DOHH2 (cell line): Measurements from ENCODE around the gene MRPS34.

Experiments
- H3F3A ChIP-seq: fragments of 200-600 bp; sonication (generic), shearing (Covaris generic); 2 replicates; pipeline ENCODE4 v1.6.0; 2016; ENCODE audit warnings: antibody characterized with exemption, mild to moderate bottlenecking; ENCODE audit not compliant: control insufficient read depth, insufficient read depth
- H3K27ac ChIP-seq: fragments of 200-600 bp; sonication (generic); 2 replicates; pipeline ENCODE4 v1.5.1; 2014; ENCODE audit warnings: low read depth, mild to moderate bottlenecking, low read length, moderate library complexity
- H3K27me3 ChIP-seq: fragments of 200-600 bp; sonication (generic); 2 replicates; pipeline ENCODE4 v1.6.1; 2014; ENCODE audit warnings: mild to moderate bottlenecking, low read length, mixed read lengths; ENCODE audit not compliant: control insufficient read depth
- H3K36me3 ChIP-seq: fragments of 200-600 bp; sonication (generic); 2 replicates; pipeline ENCODE4 v1.6.1; 2014; ENCODE audit warnings: mild to moderate bottlenecking, low read length, moderate library complexity, mixed read lengths; ENCODE audit not compliant: control insufficient read depth
- H3K4me1 ChIP-seq: fragments of 200-600 bp; sonication (generic); 2 replicates; pipeline ENCODE4 v1.6.1; 2014; ENCODE audit warnings: mild to moderate bottlenecking, low read length, mixed read lengths; ENCODE audit not compliant: control insufficient read depth
- H3K4me2 ChIP-seq: fragments of 200-600 bp; sonication (generic); 2 replicates; pipeline ENCODE4 v1.6.0; 2014; ENCODE audit warnings: mild to moderate bottlenecking, low read length, moderate library complexity
- H3K4me3 ChIP-seq: fragments of 200-600 bp; sonication (generic); 2 replicates; pipeline ENCODE4 v1.5.1; 2014; ENCODE audit warnings: mild to moderate bottlenecking, low read length, mixed read lengths
- H3K79me2 ChIP-seq: fragments of 200-600 bp; sonication (generic); 2 replicates; pipeline ENCODE4 v1.6.1; 2014; ENCODE audit warnings: mild to moderate bottlenecking, low read length, mixed read lengths; ENCODE audit not compliant: control insufficient read depth
- H3K9me2 ChIP-seq: fragments of 200-600 bp; sonication (generic); replicated peaks from 2 replicates; pipeline ENCODE4 v1.6.1; 2014; ENCODE audit warnings: mild to moderate bottlenecking, low read length, mixed read lengths; ENCODE audit not compliant: control insufficient read depth
- H3K9me3 ChIP-seq: fragments of 200-600 bp; sonication (generic); 2 replicates; pipeline ENCODE4 v1.6.1; 2014; ENCODE audit warnings: antibody characterized with exemption, low read length, mixed read lengths; ENCODE audit not compliant: control insufficient read depth, insufficient read depth
- H4K20me1 ChIP-seq: fragments of 200-600 bp; sonication (generic); 2 replicates; pipeline ENCODE4 v1.6.0; 2014; ENCODE audit warnings: low read depth, mild to moderate bottlenecking, antibody characterized with exemption, low read length, moderate library complexity; ENCODE audit not compliant: control insufficient read depth, insufficient read depth
- CTCF ChIP-seq: fragments of 200-600 bp; sonication (generic); IDR thresholded peaks from one replicate; pipeline ENCODE4 v1.5.1; 2014; ENCODE audit warnings: antibody characterized with exemption, mild to moderate bottlenecking, low read depth, low read length; ENCODE audit not compliant: poor library complexity, severe bottlenecking
- EZH2phosphoT487 ChIP-seq: fragments of 200-600 bp; sonication (generic); IDR thresholded peaks from 2 replicates; pipeline ENCODE4 v1.6.1; 2017; ENCODE audit warnings: borderline replicate concordance, mild to moderate bottlenecking, antibody characterized with exemption, low read length, moderate library complexity, mixed read lengths

Gene MRPS34

GRCh38 chr16:1772908-1773702 is at the start of gene MRPS34:
Gene MRPS34 (minus strand): TSS chr16:1773134. CDS start chr16:1773119, 15 bp downstream.
- Histone ChIP-seq H3F3A (peaks cover 18% of the 10 kb centered on the region), H3K27me3 (no peaks in the 10 kb centered on the region), H3K79me2 (peaks cover 53% of the 10 kb centered on the region), H3K9me2 (no peaks in the 10 kb centered on the region), H3K36me3 (peaks cover 77% of the 10 kb centered on the region), H3K9me3 (no peaks in the 10 kb centered on the region), H4K20me1 (no peaks in the 10 kb centered on the region), H3K27ac (peak within 1 kb of the TSS; percentile 83), H3K4me3 (peak within 1 kb of the TSS; percentile 99), H3K4me1 (peaks cover 23% of the 10 kb centered on the region), H3K4me2 (peak within 1 kb of the TSS; percentile 96)
- TF ChIP-seq CTCF (peak; percentile 78), EZH2phosphoT487 (no peak)

- peaks cover 5% of the 10 kb centered on the region for H3K79me2 ChIP-seq
- H3K36me3 ChIP-seq = no peaks in the 10 kb centered on the region
Observed at GRCh38 chr16:1821861-1822611, 49.1 kb upstream of the MRPS34 start.

GRCh38 chr16:1820946-1821290 is 48.0 kb upstream of the MRPS34 start:
- Histone ChIP-seq H3K4me1 (peaks cover 7% of the 10 kb centered on the region), H3K27me3 (no peaks in the 10 kb centered on the region), H3K4me3 (no peak overlapping the region), H3K4me2 (no peak overlapping the region), H3K9me3 (no peaks in the 10 kb centered on the region), H3K9me2 (no peaks in the 10 kb centered on the region), H3F3A (0 out of 2 replicates have a peak, but pooled peaks cover 5% of the 10 kb centered on the region), H3K79me2 (peaks cover 4% of the 10 kb centered on the region), H3K27ac (no peak overlapping the region), H3K36me3 (no peaks in the 10 kb centered on the region), H4K20me1 (no peaks in the 10 kb centered on the region)
- TF ChIP-seq CTCF = no peak
- TF ChIP-seq EZH2phosphoT487 = no peak

More at GRCh38 chr16:1821861-1822611, 49.1 kb upstream of the MRPS34 start:
- Histone ChIP-seq H3K4me1 (peaks cover 8% of the 10 kb centered on the region), H3K4me3 (no peak overlapping the region), H3K27me3 (no peaks in the 10 kb centered on the region), H4K20me1 (no peaks in the 10 kb centered on the region), H3K9me3 (no peaks in the 10 kb centered on the region), H3K27ac (no peak overlapping the region), H3K4me2 (no peak overlapping the region), H3K9me2 (no peaks in the 10 kb centered on the region), H3F3A (0 out of 2 replicates have a peak, but pooled peaks cover 5% of the 10 kb centered on the region)
- no peak for TF ChIP-seq CTCF
- no peak for TF ChIP-seq EZH2phosphoT487
